Epithelial cell of prostate (primary cell): ENCODE data around the gene NEDD4L.
A peak's percentile ranks its signal among the peaks of the same experiment; 100 is the strongest.

ENCODE experiments used
- DNase-seq: peaks from one replicate; pipeline ENCODE4 v3.0.0-alpha.2; 2011; ENCODE audit warnings: low read depth, low spot score
- H3K27ac ChIP-seq: fragments of 450-650 bp; 2 replicates; pipeline ENCODE4 v1.5.1; 2017; ENCODE audit warnings: mild to moderate bottlenecking

The NEDD4L gene

GRCh38 chr18:58196881-58197872, 153.2 kb downstream of the NEDD4L start:
- H3K27ac ChIP-seq = peak overlapping the region; percentile 36
- no peak for DNase-seq

- no peak overlapping the region for H3K27ac ChIP-seq
- DNase-seq = no peak
These were observed 157.2 kb downstream of the NEDD4L start for GRCh38 chr18:58201268-58201667.

GRCh38 chr18:58201733-58202730, 158.0 kb downstream of the NEDD4L start:
- H3K27ac ChIP-seq = peak overlapping the region; percentile 37
- peak; percentile 51 for DNase-seq

GRCh38 chr18:58204776-58205442, 160.9 kb downstream of the NEDD4L start:
- DNase-seq = no peak
- H3K27ac ChIP-seq = peak overlapping the region; percentile 41

GRCh38 chr18:58205443-58206160, 161.6 kb downstream of the NEDD4L start:
- no peak for DNase-seq
- peak overlapping the region; percentile 41 for H3K27ac ChIP-seq

- H3K27ac ChIP-seq = no peak overlapping the region
- no peak for DNase-seq
These were observed 163.6 kb downstream of the NEDD4L start for GRCh38 chr18:58207520-58208152.

- H3K27ac ChIP-seq = peak overlapping the region; percentile 3
- no peak for DNase-seq
These were observed 164.3 kb downstream of the NEDD4L start for GRCh38 chr18:58208207-58208932.

- no peak for DNase-seq
- no peak overlapping the region for H3K27ac ChIP-seq
These were observed 165.3 kb downstream of the NEDD4L start for GRCh38 chr18:58209326-58209725.

GRCh38 chr18:58211510-58211909, 167.5 kb downstream of the NEDD4L start:
- no peak for DNase-seq
- no peak overlapping the region for H3K27ac ChIP-seq

- DNase-seq = no peak
- H3K27ac ChIP-seq = no peak overlapping the region
These were observed 168.2 kb downstream of the NEDD4L start for GRCh38 chr18:58212274-58212673.

- H3K27ac ChIP-seq = peak overlapping the region; percentile 78
- peak; percentile 73 for DNase-seq
These were observed 169.4 kb downstream of the NEDD4L start for GRCh38 chr18:58213440-58213839.

GRCh38 chr18:58215011-58215410, 171.0 kb downstream of the NEDD4L start:
- no peak overlapping the region for H3K27ac ChIP-seq

GRCh38 chr18:58216071-58216481, 172.1 kb downstream of the NEDD4L start:
- DNase-seq = no peak
- H3K27ac ChIP-seq = peak overlapping the region; percentile 37

More at GRCh38 chr18:58215011-58215410, 171.0 kb downstream of the NEDD4L start:
- no peak for DNase-seq

GRCh38 chr18:58217052-58217451, 173.0 kb downstream of the NEDD4L start:
- DNase-seq = no peak
- H3K27ac ChIP-seq = no peak overlapping the region

- DNase-seq = no peak
- peak overlapping the region; percentile 44 for H3K27ac ChIP-seq
These were observed 174.1 kb downstream of the NEDD4L start for GRCh38 chr18:58218117-58218516.

- DNase-seq = peak; percentile 98
- H3K27ac ChIP-seq = peak overlapping the region; percentile 84
These were observed 177.2 kb downstream of the NEDD4L start for GRCh38 chr18:58221060-58221725.

GRCh38 chr18:58222432-58223125, 178.6 kb downstream of the NEDD4L start:
- DNase-seq = peak; percentile 44
- peak overlapping the region; percentile 84 for H3K27ac ChIP-seq
